GM18867 (cell line): ENCODE data around the gene SMTNL2.
"Not testable (repeated sequence)": the region's sequence is repeated elsewhere in the genome, so short reads cannot be mapped to it uniquely, and the experiment has no call there.

Experiments used
- ATAC-seq: cut with Tn5 transposase; IDR thresholded peaks from one replicate; pipeline ENCODE4 v1.9.1; 2021; ENCODE audit warnings: mild to moderate bottlenecking, moderate library complexity; ENCODE audit not compliant: unreplicated experiment

SMTNL2 gene

DNA sequence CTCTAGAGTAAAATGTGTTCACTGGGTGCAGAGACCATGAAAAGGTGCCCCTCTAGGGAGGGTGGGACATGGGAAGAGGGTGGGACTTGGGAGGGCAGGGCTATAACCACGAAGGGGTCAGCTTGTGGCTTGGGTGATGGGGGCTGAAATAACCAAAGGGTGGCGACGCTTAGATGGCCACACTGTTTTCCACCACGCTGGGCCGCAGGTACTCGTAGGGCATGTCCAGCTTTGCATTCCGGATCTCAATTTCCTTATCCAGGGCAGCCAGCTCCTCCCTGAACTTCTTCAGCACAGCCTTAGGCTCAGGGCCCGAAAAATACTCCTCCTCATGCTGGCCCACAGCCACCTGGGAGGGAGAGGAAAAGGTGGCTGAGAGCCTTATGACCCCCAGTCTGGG lies 47.1 kb downstream of the SMTNL2 start:
- ATAC-seq, result no peak

GRCh38 chr17:4631836-4632580 lies 47.7 kb downstream of the SMTNL2 start:
- no peak for ATAC-seq

- no peak for ATAC-seq
These were observed 48.2 kb downstream of the SMTNL2 start for GRCh38 chr17:4632581-4632920.

GRCh38 chr17:4633643-4634042 lies 49.3 kb downstream of the SMTNL2 start:
- ATAC-seq, result no peak

DNA sequence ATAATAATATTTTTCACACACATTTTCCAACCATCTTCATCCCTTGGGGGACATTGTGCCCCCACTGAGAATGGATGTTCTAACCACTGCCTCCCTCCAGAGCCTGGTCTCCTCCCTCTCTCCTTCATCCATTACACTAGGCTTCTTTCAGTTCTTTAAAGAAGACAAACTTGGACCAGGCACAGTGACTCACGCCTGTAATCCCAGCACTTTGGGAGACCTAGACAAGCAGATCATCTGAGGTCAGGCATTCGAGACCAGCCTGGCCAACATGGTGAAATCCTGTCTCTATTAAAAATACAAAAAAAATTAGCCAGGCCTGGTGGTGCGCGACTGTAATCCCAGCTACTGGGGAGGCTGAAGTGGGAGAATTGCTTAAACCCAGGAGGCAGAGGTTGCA lies 50.6 kb downstream of the SMTNL2 start:
- no peak for ATAC-seq

DNA sequence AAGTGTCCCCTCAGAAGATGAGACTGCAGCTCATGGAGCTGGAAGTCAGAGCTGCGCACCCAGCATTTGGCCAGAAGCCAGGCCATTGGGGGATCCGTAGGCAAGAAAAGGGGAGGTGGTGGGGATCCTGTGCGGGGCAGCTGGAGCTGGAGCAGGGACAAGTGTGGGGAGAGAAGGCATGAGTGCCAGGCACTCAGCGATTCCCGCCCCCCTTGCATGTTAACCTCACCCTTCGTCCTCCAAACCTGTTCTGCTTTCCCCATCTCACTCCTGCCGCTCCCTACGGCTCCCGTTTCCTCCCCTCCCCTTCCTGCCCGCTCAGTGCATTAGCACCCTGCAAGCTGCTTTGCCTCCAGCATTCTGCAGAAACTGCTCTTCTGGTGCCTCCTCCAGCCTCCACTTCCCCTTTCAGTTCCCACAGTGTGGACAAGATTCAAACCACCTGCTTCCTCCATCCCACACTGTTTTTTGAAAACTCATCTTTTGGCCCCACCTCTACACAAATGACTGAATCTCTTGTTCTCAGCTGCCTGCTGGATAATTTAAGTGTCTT lies 51.6 kb downstream of the SMTNL2 start:
- ATAC-seq, result no peak

GRCh38 chr17:4636474-4637100 lies 52.3 kb downstream of the SMTNL2 start:
- no peak for ATAC-seq

GRCh38 chr17:4638766-4639165 lies 54.4 kb downstream of the SMTNL2 start:
- not testable (repeated sequence) for ATAC-seq

- not testable (repeated sequence) for ATAC-seq
These were observed 55.2 kb downstream of the SMTNL2 start for GRCh38 chr17:4639301-4640059.

- not testable (repeated sequence) for ATAC-seq
These were observed 56.4 kb downstream of the SMTNL2 start for GRCh38 chr17:4640569-4641188.

DNA sequence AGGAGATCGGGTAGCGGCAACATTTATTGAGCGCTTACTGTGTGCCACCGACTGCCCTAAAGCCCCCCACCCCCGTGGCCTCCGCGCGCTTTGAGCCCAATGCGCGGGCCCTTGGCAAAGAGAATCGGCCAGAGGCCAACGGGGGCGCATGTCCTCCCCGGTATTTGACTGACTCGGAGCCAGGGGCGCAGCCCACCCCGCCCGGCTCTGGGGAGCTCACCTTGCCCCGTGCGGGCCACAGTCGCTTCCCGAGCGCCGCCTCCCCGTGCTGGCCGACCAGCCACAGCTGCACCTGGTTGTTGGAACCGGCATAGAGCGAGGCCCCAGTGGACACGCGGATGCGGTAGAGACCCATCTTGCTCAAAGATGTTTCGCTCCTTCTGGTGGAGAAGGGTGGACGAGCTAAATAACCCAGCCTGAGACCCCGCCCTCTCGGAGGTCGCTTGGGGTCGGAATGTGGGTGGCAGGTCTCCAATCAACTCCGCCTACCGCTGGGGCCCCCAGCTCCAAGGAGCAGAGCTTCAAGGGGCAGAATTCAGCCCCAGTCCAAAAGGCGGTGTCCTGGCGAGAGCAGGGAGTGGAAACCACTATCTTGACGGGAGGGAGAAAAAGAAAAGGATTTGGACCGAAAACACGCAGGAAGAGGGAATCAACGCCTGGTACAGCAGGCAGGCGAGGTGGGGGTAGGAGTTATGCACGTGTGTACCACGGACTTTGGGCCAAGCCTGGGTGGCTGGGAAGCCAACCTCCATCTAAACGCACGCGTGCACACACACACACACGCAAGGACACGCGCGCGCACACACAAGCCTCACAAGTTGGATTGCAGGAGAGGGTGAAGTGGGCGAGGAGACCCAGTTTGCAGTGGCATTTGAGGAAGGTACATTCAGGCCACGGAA lies 57.2 kb downstream of the SMTNL2 start, which contains the start of gene ALOX15:
ALOX15 (minus strand) TSS at position 382 of the 899 bp plus-strand sequence; CDS start at position 355, 27 bp downstream.
- no peak for ATAC-seq

DNA sequence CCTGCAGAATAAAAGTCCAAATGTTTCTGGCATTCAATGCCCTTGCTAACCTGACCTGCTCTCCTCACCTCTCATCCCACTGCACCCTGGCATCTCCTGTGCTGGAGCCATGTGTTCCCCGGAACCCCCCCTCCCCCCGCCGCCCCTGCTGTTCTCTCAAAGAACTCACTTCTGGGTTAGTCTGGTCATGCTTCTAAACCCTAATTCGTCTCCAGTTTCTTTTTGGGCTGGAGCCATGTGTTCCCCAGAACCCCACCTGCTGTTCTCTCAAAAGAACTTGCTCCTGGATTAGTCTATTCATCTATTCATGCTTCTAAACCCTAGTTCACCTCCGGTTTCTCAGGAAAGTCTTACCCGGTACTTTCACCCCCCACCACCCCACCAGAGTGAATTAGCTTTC lies 58.0 kb downstream of the SMTNL2 start:
- no peak for ATAC-seq

DNA sequence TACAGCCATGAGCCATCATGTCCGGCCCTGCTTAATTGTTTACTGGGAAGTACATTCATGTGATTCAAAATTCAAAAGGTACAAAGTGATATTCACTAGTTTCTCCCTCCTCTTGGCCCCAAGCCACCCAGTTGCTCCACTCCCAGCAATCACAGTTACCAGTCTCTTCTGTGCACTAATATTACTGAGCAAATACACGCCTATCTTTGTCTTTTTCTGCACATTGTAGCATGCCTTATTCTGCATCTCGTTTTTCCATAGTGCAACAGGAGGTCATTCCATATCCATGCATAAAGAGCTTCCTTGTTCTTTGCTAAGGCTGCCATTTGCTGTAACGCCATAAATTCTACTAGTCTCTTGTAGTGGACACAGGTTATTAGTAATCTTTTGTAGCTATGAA lies 59.3 kb downstream of the SMTNL2 start:
- ATAC-seq, result no peak

DNA sequence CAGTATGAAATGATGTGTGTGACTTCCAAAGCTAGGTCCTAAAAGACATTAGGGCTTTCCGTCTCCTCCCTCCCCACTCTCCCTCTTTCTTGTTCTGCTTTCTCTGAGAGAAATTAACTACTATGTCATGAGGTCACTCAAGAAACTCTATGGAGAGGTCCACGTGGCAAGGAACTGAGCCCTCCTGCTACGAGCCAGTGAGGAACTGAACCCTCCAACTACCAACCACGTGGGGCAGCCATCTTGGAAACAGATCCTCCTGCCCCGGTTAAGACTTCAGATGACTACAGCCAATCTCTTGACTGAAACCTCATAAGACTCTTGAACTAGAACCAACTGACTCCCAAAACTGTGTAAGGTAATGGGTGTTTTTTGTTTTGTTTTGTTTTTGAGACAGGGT lies 61.3 kb downstream of the SMTNL2 start:
- ATAC-seq, result no peak

DNA sequence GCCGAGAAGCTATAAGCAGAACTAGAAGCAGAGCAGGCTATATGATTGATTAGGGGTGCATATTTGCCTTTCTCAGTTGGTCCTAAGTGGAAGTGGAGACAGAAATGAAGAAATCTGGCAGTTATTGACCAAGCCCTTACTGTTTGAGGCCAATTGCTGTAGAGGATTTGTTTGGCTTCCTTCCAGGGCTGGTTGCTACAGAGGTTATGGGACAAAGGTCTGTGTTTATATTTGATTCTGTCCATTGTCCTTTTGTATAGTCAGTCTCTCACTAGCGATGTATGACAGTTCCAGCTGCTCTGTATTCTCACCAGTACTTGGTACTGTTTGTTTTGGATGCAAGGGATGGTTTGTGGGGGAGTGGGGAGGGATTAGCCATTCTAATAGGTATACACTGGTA lies 64.4 kb downstream of the SMTNL2 start:
- ATAC-seq, result no peak

- ATAC-seq, result no peak
These were observed 68.7 kb downstream of the SMTNL2 start for GRCh38 chr17:4652997-4653396.

DNA sequence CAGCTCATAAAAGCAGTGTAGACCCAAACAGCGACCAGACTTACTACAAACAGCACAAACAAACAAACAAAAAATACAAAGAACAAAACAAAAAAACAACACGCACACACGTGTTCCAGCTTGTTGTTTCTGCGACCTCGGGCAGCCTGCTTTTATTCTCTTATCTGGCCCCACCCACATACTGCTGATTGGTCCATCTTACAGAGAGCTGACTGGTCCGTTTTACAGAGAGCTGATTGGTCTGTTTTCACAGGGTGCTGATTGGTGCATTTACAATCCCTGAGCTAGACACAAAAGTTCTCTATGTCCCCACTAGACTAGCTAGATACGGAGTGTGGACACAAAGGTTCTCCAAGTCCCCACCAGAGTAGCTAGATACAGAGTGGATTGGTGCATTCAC lies 71.6 kb downstream of the SMTNL2 start:
- not testable (repeated sequence) for ATAC-seq

DNA sequence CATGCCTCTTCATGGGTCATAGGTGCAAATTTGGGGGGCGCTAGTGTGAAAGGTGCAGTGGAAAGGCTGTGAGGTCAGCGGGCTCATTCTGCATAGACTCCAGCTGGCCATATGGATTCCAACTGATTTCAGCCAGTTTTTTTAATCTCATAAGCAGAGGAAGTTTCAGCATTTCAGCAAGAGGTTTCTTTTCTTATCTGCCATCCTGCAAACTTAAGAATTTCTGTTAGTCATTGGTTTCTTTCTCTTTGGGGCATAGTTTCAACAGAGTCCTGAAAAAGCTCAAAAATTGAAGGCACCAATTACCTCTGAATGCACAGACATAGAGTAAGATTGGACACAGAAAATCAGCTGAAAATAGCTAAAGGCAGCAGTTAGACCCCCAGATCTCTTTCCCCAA lies 73.3 kb downstream of the SMTNL2 start:
- ATAC-seq, result no peak
